Fibroblast of peridontal ligament (primary cell): Measurements from ENCODE around the gene NDUFB7.
"Not testable (repeated sequence)": the region's sequence is repeated elsewhere in the genome, so short reads cannot be mapped to it uniquely, and the experiment has no call there.

Experiments
- DNase-seq: peaks from one replicate; pipeline ENCODE4 v3.0.0-alpha.2; 2010; ENCODE audit errors: extremely low read depth

The NDUFB7 gene

DNA sequence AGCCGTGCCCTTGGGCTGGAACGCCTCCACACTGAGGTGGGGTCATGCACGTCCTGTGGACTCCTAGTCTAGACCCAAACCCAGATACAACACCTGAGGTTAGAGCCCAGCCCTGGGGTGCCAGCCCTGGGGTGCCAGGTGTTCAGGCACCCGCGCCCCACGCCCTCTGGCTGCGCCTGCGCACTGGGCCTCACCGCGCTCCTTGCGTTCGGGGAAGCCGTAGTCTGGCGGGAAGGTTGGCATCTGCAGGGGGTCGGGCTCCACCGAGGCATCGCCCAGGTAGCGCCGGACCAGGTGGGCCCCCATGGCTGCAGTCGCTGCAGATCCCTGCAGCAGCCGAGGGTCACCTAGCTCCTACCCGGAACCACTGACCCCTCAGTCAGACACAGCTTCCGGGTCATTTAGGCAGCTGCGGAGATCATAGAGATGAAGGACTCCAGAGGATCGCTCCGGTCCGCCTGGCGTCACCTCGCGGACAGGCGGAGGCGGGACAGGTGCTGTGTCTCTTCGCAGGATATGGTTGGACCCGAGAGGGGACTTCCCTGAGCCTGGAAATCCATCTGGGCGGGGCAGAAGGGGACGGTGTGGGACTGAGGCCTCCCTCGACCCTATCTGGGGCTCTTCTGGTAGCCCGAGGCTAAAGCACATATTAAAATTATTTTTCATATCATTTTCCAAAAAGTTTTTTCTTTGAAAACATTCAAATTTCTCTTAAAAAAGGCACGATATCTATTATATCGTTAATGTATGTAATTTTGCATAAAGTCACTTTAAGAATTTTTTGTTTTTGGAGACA lies at the start of gene NDUFB7:
Gene NDUFB7, minus strand, starts transcription at position 372 of the 796 bp plus-strand sequence. Its CDS starts 66 bp downstream, at position 306.
- peak; percentile 91 for DNase-seq

DNA sequence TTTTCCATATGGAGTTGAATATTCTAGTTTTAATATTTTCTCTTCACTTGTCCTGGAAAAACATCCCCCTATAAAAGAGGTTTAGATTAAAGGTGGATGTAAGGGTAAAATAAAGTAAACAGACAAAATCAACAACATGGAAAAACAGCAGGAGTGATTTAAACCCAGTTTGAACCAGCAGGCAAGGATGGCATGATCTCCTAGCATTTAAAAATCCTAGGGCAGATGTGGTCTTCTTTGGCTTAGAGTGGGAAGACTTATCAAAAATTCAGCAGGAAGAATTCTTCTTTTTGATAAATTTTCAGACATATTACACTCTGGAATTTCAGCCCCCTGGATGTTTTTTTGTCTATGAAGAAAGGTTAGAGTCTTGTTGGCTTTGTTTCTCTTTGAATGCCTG lies 47.5 kb upstream of the NDUFB7 start:
- no peak for DNase-seq

DNA sequence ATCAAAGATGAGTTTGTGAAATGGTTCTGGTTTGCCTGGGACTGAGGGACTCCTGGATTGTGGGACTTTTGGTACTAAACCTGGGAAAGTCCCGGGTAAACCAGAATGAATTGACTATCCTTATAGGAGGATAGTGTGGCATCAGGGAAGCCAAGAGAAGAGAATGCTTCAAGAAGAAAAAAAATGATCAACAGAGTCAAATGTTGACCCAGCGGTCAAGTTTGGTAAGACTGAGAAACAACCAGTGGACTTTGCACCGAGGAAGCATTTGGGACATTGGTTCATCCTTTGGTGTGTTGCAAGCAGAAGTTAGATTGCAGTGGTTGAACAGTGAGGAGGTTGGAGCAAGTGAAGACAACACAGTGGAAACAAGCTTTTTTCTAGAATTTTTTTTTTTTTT lies 44.5 kb upstream of the NDUFB7 start:
- DNase-seq = no peak

DNA sequence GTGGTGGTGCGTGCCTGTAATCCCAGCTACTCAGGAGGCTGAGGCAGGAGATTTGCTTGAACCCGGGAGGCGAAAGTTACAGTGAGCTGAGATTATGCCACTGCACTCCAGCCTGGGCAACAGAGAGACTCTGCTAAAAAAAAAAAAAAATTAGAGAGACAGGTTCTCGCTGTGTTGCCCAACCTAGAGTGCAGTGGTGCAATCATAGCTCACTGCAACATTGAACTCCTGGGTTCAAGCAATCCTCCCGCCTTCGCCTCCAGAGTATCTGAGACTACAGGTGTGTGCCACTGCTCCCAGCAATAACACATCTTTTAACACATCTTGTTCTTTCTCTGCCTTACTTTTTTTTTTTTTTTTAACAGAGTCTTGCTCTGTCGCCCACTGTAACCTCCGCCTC lies 43.8 kb upstream of the NDUFB7 start:
- no peak for DNase-seq

DNA sequence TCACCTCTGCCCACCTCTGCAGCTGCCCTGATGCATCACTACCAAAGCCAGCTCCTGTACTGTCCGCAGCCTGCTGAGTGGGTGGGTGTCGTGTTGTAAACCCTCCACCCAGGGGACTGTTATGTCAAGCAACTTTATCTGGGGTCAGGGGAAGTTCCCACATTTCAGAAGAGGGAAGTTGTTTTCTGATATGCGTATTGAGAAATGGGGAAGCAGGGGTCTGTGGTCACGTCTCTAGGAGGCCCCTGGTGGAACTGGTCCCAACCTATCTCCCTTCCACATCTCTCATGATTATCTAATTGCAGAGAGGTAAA lies 42.2 kb upstream of the NDUFB7 start:
- no peak for DNase-seq

DNA sequence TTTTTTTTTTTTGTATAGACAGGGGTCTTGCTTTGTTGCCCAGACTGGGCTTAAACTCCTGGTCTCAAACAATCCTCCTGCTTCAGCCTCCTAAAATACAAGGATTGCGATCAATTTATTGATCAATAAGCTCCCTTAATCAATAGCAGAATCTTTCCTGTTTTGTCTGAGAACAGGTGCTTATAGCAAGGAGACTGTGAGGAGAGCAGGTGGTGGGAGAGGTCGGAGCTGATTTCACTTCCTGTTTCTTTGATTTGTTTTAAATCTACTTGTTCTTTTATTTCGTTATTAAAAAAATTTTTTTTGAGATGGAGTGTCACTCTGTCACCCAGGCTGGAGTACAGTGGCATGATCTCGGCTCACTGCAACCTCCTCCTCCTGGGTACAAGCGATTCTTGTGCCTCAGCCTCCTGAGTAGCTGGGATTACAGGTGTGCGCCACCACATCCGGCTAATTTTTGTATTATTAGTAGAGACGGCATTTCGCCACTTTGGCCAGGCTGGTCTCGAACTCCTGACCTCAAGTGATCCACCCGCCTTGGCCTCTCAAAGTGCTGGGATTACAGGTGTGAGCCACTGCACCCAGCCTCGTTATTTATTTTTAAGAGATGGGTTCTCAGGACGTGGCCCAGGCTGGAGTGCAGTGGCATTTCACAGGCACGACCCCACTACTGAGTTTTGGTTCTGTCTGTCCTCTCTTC lies 41.7 kb upstream of the NDUFB7 start:
- DNase-seq = not testable (repeated sequence)

DNA sequence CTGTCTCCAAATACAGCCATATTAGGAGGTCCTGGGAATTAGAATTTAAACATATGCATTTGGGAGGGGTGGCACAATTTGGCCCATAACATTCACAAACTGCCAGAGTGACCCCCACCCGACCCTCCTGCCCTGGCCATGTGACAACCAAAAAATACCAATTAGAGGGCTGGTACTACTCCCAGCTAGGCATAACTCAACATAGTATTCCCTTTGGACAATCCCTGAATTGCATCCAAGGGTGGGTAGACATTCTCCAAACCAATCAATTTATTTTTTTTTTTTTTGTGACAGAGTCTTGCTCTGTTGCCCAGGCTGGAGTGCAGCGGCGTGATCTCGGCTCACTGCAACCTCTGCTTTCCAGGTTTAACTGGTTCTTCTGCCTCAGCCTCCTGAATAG lies 40.8 kb upstream of the NDUFB7 start:
- DNase-seq = no peak

DNA sequence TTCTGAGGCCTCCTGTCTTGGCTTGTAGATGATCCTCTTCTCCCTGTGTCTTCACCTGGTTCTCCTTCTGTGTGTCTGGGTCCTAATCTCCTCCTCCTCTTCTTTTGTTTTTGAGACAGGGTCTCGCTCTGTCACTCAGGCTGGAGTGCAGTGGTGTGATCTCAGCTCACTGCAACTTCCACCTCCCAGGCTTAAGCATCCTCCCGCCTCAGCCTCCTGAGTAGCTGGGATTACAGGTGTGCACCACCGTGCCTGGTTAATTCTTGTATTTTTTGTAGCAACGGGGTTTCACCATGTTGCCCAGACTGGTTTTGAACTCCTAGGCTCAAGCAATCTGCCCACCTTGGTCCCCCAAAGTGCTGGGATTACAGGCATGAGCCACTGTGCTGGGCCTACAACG lies 40.4 kb upstream of the NDUFB7 start:
- DNase-seq = not testable (repeated sequence)

DNA sequence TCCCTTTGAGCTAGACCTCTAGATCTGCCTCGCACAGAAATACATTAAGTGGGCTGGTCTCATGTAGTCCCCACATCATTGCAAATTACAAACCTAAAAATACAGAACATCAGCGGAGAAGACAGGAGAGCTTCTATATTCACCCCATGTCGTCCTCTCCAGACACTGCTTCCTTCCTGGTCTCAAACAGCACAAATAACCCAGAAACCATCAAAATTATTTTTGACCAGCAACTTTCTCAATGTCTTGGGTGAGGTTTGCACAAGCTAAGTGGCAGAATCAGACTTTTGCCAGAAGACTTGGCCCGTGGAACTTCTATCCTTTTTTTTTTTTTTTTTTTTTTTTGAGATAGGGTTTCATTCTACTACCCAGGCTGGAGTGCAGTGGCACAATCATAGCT lies 39.2 kb upstream of the NDUFB7 start:
- DNase-seq = no peak

DNA sequence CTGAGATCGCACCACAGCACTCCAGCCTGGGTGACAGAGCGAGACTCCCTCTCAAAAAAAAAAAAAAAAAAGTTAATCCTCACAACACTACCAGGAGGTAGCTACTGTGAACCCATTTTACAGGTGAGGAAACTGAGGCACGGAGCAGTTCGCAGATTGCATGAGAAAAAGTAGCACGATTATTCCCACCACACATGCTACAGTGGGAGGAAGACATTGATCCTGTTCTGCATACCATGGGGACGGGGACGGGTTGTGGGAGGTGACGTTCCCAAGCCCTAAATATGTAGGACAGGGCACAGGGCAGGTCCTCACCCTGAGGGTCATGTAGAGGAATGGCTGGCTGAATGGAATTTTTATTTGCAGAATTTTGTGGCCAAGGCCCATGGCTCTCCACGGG lies 34.8 kb upstream of the NDUFB7 start:
- no peak for DNase-seq

DNA sequence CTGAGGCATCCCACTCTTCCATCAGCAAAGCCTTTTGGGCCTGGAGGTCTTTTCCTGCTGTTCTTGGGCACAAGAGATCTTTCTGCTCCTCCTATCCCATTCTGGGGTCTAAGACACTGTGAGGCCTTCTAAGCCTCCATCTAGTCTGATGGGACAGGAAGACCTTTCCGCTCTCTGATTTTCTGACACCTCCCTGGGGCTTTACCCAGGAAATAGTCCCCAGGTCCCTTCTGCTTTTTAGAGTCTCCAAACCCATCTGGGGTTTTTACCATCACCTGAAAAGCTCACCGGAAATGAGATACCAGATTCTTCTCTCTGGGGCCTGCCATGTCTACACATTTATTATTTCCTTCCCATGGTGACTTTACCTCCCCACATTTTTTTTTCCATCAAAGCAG lies 32.1 kb upstream of the NDUFB7 start:
- no peak for DNase-seq

DNA sequence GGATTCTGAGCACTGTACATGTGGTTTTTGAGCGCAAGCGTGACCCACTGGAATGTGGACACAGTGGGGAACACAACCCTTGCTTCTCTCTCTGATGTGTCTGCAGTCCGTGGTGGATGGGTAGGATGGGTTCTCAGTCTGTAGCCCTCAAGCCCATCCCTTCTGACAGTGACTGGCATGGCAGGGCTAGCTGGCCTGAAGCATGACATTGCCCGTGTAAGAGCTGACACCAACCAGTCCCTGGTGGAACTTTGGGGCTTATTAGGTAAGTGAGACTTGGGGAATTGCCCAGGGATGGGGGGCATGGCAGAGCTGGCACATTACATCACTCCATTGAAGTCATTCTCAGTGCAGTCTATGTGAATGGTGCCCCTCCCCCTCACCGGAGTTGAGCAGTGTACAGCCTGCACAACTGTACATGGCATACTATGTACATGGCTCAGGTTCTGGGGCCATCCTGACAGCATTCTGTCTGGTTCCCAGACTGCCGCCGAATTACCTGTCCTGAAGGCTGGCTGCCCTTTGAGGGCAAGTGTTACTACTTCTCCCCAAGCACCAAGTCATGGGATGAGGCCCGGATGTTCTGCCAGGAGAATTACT lies 27.8 kb upstream of the NDUFB7 start:
- no peak for DNase-seq

DNA sequence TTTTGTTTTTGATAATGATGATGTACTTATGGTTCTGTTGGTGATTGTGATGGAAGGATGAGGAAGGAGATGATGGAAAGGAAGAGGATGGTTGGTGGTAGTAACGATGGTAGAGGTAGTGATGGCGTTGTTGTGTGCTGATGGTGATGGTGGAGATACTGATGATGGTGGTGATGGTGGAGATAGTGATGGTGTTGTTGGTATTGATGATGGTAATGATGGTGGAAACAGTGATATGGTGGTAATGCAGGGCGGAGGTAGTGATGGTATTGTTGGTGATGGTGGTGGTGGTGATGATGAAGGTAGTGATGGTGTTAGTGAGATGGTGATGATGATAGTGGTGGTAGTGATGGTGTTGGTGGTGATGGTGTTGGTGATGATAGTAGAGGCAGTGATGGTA lies 23.7 kb upstream of the NDUFB7 start:
- no peak for DNase-seq

DNA sequence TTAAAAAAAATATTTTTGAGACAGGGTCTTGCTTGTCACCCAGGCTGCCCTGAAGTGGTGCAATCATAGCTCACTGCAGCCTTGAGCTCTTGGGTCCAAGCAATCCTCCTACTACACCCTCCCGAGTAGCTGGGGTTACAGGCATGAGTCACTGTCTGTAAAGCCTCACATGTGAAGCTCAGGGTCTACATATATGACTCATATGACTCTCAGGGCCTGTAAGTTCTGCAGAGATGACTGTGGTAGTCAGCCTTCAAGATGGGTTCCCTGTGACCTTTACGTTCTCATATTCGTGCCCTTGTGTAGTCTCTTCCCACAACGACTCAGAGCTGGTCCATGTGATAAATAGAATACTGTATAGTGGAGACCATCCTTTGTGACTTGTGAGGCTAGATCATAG lies 17.6 kb upstream of the NDUFB7 start:
- DNase-seq = not testable (repeated sequence)

DNA sequence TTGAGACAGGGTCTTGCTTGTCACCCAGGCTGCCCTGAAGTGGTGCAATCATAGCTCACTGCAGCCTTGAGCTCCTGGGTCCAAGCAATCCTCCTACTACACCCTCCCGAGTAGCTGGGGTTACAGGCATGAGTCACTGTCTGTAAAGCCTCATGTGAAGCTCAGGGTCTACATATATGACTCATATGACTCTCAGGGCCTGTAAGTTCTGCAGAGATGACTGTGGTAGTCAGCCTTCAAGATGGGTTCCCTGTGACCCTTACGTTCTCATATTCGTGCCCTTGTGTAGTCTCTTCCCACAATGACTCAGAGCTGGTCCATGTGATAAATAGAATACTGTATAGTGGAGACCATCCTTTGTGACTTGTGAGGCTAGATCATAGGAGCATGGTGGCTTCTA lies 13.3 kb upstream of the NDUFB7 start:
- peak; percentile 28 for DNase-seq

DNA sequence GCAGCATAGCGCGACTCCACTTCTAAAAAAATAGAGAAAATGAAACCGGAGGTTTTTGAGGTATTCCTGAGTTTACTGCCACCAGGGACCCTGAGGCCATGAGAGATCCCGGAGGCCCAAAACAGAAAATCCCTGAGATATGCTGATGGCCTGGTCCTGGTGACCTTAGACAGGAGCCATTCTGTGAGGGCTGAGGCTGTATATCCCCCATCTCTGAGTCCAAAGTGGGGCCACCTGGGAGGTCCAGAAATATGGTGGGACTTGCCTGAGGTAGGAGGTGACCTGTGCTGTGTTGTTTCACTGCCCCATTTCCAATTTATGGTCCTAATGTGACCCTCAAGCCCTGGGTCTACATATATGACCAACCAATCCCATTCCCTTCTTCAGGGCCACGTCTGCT lies 12.5 kb upstream of the NDUFB7 start:
- not testable (repeated sequence) for DNase-seq

DNA sequence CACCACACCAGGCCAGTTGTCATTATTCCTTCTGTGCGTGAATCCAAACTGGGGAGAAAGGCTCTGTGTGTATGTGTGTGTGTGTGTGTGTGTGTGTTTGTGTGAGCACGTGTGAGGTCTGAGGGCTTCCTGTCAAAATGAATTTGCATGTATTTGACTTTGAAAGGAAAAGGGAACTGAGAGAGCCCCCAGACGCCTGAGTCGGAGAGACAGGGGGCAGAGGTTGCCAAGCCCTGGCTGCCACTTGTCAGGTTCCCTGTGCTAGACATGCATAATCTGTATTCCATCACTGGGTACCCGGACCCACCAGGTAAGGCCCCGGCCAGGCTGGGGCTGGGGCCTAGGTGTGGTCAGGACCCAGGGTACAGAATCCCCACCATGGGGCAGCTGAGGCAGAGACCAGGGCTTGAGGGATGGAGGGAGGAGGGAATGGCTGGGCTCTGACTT lies 11.1 kb upstream of the NDUFB7 start, which contains the start of gene CLEC17A:
Gene CLEC17A, plus strand, starts transcription at position 191 of the 447 bp plus-strand sequence. Its CDS starts 77 bp downstream, at position 268.
- no peak for DNase-seq

DNA sequence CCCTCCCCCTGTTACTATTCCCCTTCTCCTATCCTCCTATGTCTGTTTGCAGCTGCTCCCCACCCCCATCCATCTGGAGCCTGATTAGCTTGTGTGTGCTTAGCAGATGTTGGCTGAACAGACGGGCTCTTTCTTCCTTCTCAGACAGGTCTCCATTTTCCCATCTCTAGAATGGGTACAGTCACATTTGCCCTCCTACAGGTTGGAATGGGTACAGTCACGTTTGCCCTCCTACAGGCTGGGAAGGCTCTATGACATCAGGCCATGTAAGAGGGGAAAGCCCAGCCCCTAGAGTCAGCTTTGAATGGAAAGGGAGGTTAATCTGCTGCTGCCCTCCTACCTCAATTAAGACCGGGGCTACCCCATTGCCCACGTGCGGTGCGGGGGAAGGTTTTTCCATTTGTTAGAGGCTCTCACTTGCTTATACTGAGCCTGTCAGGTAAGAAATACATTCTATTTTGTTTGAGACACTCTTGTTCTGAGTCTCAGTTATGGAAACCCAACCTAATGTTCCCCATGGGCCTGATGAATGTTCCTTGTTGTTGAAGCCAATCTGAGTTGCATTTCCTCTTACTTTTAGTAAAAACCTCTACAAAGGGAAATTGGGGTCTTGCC lies 8.9 kb upstream of the NDUFB7 start:
- DNase-seq = no peak

DNA sequence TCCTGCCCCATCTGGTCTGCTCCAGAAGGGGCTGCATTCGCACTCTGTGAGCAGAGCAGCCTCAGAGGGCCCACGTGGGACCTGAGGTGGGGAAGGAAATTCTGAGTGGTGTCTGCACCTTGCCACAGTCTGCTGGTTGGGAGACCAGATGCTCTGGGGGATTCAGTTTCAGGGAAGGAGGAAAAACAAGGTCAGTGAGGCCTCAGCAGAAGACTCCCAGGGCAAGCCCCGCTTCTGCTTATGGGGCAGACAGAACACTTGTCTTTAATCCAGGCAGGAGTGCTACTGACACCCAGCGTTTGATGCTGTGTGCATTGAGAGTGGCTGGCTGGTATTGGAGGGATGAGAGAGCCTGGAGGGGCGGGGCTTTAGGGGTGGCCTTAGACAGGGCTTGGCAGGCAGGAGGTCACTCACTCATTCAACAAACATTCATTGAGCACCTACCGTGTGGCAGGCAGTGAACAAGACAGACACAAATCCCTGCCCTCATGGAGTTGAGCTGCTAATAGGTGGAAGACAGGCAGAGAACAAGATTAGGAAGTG lies 6.1 kb upstream of the NDUFB7 start:
- no peak for DNase-seq

DNA sequence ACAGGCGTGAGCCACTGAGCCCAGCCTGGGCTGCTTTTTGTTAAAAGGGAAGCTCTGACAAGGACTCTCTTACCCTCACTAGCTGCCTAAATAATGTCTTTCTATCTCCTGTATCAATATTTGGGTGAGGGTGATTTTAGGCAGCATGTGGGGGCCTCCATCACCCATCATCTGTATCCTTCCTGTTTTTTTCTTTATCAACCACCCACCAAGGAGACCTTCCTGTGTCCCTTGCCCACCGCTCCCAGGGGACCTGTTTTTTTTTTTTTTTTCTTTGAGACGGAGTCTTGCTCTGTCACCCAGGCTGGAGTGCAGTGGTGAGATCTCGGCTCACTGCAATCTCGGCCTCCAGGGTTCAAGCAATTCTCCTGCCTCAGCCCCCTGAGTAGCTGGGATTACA lies 5.4 kb upstream of the NDUFB7 start:
- no peak for DNase-seq

DNA sequence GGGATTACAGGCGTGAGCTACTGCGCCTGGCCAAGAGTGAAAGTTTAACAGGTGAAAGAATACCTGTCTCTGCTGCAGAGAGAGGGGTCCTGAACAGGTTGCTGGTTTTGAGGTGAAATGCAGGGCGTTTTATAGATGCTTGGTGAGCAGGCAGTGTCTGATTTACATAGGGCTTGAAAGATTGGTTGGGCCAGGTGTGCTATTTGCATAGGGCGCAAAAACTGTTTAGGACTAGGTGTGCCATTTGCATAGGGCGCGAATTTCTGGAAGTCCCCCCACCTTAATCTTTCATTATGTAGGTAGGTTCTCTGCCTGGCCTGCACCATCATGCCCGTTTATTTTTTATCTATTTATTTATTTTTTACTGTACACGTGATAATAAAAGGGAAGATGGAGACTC lies 4.5 kb upstream of the NDUFB7 start:
- DNase-seq = no peak

DNA sequence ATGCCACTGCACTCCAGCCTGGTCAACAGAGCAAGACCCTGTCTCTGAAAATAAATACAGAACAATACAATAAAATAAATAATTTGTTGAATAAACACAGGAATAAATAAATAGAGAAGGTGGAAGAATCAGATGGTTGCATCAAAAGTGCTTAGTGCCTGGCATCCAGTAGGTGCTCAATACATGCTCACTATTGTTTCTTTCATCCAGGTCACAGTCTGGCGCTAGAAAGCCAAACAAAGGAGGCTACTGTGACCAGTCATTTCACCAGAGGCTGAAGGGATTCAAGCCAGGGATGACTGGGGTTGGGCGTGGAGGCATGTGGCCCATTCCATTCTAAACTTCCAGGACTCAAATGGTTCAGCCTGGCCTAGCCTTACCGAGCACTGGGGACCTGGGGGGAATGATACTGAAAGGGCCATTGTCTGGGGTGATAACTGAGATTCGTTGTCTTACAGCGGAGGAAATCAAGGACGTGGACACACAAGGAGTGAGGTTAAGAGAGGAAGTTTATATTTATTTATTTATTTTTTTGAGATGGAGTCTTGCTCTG lies 3.6 kb upstream of the NDUFB7 start:
- DNase-seq = no peak
